GM21825 (cell line): ENCODE measurements around the gene XYLT1.

Experiments used
- ATAC-seq: cut with Tn5 transposase; IDR thresholded peaks from one replicate; pipeline ENCODE4 v1.9.1; 2021; ENCODE audit warnings: mild to moderate bottlenecking, moderate library complexity; ENCODE audit not compliant: unreplicated experiment

The XYLT1 gene

DNA sequence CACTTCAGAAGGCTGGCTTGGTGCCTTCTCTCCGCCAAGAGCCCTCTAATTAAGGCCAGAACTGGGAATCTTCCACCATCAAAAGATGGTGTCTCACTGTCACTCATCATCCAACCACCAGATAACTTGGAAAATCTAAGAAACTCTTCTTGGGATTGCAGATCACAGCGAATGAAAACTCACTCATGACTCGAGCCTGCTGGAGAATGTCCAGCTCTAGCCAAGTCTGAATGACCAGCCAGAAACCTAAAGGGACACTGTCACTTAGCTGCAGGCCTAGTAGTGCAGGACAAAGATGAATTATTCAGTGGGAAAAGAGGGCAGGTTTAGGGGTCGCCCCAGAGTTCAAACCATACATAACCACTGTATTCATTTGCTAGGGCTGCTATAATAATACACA is 107.8 kb downstream of the XYLT1 start:
- no peak for ATAC-seq

DNA sequence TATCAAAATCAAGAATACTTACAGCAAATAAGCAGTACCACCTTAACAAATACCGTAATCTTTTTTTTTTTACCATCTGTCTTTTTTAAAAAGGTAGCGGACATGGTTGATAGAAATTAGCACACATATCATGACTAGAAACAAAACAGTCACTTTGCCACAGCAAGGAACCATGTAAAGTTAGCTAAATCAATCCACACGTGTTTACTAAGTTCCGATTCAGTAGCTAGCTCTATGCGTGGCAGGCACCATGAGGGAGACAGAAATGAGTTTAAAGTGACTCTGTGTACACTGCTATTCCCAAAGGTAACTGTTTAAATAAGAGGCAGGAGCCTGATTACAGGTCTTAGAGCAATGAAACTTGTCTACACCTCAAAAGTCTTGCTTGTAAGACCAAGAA is 108.6 kb downstream of the XYLT1 start:
- ATAC-seq = no peak

DNA sequence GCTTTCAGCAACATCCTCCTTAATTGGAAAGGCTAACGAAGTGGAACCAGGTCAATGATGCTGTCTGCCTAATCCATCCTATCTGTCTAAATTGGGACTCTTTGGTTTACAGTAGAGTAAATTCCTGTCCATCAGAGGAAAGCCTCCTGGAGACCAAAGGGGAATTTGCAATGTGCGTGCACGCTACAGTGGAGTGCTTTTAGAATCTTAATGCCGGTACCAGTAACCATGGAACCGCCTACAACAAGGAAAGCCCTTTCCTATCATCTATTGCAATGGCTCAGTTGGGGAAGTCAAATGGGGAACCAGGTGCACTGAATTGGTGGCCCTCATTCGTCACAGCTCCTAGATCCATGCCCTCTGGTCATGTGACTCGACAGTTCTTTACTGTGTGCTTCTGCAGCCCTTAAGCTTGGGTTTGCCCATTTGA is 110.1 kb downstream of the XYLT1 start:
- ATAC-seq = no peak

DNA sequence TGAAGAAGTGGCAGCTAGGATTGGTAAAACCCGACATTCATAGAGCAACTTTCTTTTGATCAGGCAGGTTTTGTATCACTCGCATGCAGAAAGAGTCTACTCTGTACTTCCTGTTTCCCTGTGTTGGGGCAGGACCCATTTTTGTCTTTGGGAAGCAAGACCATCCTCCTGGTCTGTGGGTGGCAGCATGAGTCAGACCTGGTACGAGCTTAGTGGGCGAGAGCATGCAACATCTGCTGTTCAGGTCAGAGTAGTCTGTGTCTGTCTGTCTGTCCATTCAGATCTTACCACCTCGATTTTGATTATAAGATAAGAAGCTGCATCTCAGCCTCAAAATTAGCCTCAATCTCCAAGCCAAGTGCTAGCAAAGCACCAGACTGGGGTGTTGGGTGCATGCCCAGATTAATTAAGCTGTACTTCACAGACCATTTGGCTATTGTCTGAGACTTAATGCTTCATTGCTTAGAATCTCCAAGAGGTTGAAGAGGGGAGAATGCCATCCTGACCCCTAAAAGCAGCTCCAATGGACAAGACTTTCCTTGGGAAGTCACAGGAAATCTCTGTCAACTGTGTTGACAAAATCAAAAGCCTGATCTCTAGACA is 110.9 kb downstream of the XYLT1 start:
- ATAC-seq = no peak

DNA sequence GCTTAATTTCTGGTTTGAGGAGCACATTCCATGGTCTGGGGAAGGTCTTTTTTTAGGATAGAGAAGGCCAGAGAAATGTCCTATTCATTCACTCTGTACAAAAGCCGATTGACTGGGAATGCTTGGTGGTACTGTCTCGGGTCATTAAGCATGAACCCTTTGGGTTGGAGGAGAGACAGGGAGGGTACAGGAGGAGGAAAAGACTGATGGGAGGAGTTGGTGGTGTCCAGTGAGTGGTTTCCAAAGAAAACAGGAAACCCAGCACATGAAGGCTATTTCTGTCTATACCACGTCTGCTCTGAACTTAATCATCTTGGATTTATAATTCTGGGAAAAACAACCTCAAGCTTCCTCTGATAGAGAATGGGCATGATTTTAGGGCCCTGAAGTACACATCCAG is 111.9 kb downstream of the XYLT1 start:
- ATAC-seq = no peak

DNA sequence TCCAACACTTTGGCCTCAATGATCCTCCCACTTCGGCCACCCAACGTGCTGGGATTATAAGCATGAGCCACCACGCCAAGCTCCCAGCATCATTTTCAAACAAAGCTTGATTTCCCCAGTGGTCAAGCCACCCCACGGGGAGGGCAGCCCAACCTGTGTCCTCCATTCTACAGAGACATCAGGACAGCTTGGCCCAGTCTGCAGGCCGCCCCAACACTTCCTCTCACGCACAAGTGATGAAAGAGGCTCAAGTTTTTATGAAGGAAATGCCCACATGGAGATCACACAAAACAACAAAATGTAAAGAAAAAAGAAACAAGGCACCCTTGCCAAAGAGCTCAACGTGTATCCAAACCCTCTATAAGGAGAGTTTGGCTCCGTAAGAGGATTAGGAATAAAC is 112.4 kb downstream of the XYLT1 start:
- ATAC-seq = no peak

DNA sequence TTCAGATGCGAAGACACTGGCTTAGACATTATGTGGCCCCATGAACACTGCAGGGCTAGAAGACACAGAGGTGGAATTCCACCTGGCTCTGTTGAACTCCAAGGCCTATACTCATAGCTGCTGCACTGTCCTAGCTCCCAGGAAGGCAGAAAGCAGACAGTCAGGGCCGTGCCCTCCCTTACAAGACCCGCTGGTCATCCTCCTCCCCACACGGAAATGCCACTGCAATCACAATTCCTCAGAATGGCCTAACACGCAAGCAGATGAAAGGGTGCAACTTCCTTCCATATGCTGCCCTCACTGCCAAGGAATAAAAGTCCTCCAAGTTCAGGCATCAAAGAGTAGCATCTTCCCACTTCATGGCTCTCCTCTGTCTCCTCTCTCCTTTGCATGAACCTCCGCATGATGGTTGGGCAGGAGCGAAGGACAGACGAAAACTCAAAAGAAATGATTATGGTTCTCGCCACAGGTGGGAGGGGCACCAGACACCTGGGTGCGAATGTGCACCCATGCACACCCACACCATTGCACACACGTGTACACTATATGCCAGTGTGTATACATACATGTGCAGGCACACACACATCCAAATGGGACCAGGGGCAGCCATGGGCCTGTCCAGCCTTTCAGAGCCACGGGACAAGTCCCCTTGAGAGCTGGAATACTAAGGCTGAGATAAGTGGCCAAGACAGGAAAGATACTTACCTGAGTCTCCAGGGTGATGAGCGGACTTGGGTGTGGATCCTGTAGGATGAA is 113.3 kb downstream of the XYLT1 start:
- ATAC-seq = no peak

DNA sequence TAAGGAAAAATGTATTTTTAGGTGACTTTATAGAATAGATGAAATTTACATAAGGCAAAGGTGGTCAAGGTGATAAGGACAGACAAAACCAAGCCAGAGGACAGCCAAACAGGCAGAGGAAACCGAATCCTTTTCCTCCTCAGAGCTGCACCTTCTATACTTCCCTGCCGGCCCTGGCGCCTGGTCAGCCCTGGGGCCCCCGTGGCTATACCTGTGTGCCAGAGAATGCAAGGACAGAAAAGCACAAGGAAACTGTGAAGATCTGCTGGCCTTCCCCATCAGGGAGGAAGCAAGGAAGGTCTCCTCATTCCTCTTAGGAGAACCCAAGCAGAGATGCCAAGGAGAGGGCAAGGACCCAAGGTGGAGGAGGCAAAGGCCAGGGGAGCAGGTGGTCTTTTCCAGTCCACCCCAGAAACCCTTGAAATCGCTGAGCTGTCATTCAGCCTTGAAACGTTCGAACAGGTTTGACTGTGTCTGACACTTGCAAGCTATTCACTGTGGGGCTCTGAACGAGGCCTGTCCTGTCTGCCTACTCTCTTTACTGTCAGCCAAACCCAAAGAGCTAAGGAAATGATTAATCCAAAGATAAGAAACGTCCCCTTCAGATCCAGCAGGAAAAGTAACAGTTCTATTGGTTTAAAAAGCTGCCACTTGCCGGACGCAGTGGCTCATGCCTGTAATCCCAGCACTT is 114.4 kb downstream of the XYLT1 start:
- no peak for ATAC-seq

DNA sequence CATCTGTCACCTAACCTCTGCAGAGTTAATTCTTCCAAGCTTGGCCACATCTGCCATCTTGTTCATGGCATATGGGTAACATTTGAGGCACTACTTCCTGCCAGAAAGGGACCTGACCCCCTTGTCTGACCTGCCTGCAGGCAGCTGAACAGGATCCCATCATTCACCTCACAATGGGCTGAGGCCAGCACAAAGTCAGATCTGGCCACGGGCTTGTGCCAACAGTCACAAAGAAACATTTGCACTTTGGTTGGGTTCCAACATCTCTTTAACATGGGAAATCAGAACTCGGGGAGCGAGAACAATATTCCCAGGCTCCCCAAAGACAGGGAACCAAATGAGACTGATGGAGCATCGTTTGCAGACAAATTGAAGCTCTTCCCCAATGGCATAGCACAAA is 116.1 kb downstream of the XYLT1 start:
- no peak for ATAC-seq

DNA sequence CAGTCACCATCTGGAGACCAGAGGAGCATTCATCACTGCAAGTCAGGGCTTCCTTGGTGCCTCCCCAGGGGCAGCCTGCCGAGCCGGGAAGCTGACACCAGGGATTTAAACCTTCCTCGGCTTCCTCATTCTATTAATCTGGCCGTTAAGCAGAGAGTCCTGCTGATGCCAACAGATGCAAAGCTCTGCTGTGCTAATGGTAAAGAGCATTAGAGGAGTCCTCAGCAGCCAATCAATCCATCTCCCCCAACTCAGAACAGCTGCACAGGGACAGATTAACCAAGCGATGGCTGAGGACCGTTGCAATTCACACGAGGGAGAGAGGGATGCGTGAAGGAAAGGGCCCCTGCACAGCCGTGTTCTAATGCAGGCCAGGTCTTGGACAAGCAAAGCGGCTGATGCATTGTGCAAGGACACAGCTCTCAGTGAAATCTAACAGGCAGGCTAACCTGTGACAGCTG is 116.6 kb downstream of the XYLT1 start:
- ATAC-seq = no peak

DNA sequence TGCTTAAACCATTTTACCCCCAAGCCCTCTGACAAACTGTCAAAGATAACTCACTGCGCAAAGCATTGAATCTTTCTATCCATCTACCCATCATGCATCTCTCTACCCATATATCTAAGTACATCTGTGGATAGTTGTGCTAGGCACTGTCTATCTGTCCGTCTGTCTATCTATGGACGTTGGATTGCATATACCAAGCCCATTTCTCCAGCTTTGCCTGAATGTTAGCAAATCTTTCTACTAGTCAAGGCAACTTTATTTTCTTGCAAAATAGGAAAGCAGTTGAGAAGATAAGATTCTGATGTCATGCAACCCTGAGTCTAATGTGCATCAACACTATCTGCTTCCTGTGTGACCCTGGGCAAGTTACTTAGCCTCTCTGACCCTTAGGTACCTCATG is 117.2 kb downstream of the XYLT1 start:
- no peak for ATAC-seq

DNA sequence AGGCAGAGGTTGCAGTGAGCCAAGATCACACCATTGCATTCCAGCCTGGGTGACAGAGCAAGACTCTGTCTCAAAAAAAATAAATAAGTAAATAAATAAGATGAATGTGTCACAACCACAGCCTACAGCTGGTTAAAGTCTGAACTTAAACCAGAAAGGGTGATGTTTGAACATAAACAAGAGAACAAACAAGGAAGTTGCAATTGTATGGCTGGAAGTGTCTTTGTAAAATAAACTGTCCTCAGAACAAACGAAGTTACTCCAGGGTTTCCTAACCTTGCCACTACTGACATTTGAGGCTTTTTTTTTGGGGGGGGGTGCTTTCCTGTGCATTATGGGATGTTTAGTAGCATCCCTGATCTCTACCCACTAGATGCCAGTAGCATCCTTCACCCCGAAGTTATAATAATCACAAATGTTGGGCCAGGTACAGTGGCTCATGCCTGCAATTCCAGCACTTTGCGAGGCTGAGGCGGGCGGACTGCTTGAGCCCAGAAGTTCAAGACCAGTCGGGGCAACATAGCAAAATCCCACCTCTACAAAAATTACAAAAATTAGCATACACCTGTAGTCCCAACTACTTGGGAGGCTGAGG is 119.2 kb downstream of the XYLT1 start:
- ATAC-seq = no peak

DNA sequence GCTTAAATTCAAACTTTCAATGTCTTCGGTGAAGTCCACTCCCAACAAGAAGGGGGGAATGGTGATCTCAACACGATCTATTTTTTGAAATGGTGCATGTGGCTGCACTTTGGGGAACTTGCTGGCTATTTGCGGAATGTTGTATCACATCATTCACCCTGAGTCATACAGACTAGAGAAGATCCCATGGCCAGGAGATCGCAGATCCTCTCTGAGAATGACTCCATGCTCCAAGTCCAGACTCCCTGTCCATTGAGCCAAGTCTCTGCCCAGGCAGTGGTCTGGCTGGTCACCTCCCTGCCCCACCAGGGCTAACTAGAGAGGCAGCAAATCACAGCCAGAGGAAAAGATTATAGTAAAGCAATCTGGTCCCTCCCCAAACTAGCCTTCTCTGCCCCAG is 120.6 kb downstream of the XYLT1 start:
- no peak for ATAC-seq

DNA sequence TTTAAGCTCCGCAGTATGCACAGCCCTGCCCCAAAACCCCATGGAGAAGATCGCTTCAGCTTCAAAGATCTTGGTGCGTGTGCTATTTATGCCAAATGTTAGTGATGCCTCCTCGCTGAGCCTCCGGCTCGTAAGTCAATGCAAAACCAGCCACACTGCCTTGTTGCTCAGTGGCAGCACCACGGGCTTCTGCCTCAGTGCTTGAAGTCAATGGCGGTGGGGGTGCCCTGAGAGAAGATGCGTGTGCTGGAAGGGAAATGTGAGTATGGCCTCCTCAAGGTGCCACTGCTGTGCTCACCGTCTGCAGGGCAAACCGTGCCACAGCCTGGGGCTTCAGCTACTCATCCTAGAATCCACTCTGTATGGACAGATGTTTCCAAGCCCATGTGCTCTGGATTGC is 121.9 kb downstream of the XYLT1 start:
- ATAC-seq = no peak

DNA sequence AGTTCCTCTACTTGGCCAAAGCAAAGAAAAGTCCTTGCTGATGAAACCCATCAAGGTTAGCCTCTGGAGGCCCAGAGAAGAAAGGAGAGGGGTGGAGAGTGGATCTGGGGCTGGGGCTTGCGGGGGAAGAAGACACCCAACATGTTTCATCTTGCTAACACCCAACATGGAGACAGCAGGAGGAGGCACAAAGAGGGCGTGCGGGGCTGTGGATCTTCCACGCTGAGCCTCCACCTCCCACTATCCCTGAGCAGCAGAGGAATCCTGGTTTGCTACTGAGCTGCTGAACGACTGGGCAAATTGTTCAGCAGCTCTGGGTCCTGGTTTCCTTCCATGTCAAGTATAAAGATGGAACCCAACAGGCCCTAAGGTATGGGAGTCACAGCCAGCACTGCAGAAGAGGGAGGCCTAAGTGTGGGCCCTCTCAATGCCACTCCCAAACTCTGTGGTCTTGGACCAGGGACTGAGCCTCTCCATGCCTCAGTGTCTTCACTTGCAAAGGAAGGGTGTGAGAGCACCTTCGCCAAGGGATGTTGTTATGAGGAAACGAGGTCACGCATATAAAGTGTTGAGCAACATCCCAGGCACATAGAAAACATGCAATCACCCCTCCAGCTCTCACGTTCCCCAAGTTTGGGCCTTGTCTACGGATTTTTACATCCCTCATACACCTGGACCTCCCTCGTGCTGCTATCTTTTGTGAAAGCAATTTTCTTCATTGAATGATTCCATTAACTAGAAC is 122.5 kb downstream of the XYLT1 start:
- no peak for ATAC-seq

DNA sequence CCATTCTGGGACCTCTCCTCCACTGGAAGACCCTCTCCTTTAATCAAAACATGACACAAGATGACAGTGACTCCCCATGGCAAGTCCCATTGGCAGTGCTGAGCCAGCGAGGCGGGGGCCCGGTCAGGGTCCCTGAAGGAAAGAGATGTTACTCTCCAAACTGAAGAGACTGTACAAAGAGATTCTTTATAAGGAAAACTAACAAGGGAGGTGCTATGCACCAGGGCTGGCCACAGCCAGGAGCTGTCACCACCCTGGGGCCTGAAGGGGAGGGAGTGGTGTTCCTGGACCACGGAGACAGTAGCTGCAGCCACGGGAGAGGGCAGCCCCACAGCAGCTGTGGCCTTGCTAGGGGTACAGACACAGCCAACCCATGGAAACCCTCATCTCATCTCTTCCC is 123.1 kb downstream of the XYLT1 start:
- ATAC-seq = no peak

DNA sequence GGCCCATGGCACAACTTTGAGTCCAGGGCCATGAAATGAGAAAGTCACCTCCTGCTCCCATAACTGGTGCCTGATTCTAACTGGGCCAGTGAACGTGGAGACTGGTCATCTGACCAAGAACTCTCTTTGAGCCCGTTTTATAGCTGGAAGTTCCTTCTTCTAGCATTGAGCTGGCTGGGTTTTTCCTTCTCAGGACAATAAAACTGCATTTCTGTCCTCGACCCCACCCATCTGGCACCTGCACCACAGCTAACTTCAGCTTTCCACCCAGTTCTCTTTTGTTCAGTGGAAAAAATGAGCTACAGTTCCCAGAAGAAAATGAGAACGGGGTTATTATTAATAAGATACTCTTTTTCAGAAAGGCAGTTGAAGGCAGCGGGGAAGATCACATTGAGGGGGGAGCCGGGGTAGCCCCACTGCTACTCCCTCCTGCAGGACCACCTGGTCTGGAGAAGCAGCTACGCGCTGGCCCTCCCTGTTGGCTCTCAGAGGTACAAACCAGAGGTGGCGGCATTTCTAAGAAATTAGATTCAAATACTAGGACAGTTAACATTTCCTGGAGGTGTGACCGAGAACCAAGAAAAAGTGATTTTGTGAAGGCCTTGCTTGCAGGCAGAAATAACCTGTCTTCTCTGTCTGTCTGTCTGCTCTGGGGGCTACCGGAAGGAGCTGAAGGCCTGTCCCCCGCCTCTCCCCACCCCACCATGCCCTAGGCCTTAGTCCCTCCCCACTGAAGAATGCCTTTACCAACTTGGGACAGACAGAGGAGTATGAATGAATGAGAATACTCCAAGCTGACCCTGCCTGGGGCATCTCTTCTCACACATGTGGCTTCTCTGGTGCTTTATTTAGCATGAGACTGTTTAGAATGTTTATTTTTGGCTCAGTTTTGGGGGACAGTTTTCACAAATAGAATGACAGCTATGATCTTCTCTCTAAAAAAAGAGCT is 123.9 kb downstream of the XYLT1 start:
- ATAC-seq = no peak

DNA sequence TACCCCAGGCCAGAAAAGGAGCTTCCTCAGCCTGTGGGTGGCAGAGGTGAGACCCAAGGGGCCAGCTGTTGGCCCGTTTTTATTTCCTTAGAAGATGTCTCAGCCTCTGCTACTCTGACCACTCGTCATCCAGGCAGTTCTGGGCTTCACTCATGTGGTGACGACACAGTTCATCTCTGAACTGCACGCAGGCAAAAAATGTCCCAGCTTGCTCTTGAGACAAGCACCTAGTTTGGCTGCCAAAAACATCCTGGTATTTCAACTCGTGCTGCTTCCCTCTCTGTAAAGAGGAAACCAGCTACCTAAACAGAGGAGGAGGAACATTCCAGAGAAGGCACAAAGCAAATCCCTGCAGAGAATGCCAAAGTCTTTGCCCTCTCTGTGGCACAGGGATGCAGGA is 125.7 kb downstream of the XYLT1 start:
- ATAC-seq = no peak

DNA sequence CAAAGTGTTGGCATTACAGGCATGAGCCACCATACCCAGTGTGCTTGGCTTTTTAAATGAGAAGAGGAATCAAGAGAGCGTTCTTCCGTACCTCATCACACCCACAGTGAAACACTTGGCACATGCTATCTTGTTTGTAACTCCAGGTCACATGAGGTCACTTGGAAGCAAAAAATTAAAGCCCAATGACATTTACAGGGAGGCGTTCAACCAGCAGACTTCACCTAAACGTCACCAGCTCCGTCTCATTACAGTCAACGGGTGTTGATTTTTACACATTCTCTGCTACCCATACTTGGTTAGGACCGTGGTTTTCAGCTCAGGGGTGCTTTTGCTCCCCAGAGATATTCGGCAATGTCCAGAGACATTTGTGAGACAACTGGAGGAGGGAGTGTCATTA is 127.0 kb downstream of the XYLT1 start:
- no peak for ATAC-seq

DNA sequence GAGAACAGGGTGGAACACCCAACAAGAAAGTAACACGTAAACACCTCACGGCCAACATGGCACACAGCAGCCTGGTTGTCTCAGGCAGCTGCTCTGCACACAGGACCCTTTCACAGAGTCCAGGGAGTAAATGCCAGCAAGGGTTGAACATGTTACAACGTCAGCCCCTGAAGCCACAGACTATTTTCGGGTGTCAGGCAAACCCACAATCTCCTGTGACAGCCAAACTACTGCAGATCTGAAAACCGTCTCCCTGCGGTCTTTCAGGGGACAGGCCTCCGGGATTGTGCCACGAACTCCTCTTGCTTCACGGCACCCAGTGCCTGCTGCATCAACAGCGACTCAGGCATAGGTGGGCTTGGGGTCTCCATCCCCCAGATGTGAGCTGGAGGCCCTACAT is 127.7 kb downstream of the XYLT1 start:
- no peak for ATAC-seq
